WTC11 (cell line): ENCODE results near the gene TUG1. TPM values are rescaled to one million over a fixed set of nuclear protein-coding genes. Genes with fewer than 3 reads are reported as not detected.
A peak's percentile ranks its signal among the peaks of the same experiment; 100 is the strongest.

Experiments
- ATAC-seq: fragments of 200-7000 bp; cut with Tn5 transposase; 2 replicates; pipeline ENCODE4 v1.10.0; 2021; ENCODE audit warnings: mild to moderate bottlenecking, moderate library complexity
- CTCF ChIA-PET: fragments of 300-600 bp; sonication (Branson Sonifier 250); formaldehyde crosslinking; loops from one replicate; lab custom pipeline; 2021; ENCODE audit warnings: antibody characterized with exemption; lab: Charles Lee
- POLR2A ChIA-PET: fragments of 350-600 bp; sonication (Branson Sonifier 250); formaldehyde crosslinking; loops from one replicate; lab custom pipeline; 2021; ENCODE audit warnings: antibody characterized with exemption; lab: Charles Lee
- DNase-seq: peaks from one replicate; pipeline ENCODE4 v3.0.0; 2021; ENCODE audit warnings: low spot score
- H3K27ac Mint-ChIP-seq: 2 replicates; pipeline ENCODE4 v1.8.0; 2021; ENCODE audit warnings: mixed read lengths
- H3K27me3 Mint-ChIP-seq: 2 replicates; pipeline ENCODE4 v1.8.0; 2021; ENCODE audit warnings: low read depth, mild to moderate bottlenecking, moderate library complexity, mixed read lengths
- H3K36me3 Mint-ChIP-seq: 2 replicates; pipeline ENCODE4 v1.8.0; 2021; ENCODE audit warnings: mixed read lengths
- H3K4me1 Mint-ChIP-seq: 2 replicates; pipeline ENCODE4 v1.8.0; 2022; ENCODE audit warnings: mixed read lengths
- H3K4me3 Mint-ChIP-seq: 2 replicates; pipeline ENCODE4 v1.8.0; 2021; ENCODE audit warnings: mild to moderate bottlenecking, moderate library complexity, mixed read lengths
- H3K9me3 Mint-ChIP-seq: 2 replicates; pipeline ENCODE4 v1.8.0; 2021; ENCODE audit warnings: mixed read lengths
- AFF4 ChIP-seq: sonication (generic); formaldehyde crosslinking; IDR thresholded peaks from 2 replicates; pipeline ENCODE4 v1.8.1; 2023; ENCODE audit warnings: mild to moderate bottlenecking, missing genetic modification reagents, borderline replicate concordance
- ATF6 ChIP-seq: sonication (generic); formaldehyde crosslinking; IDR thresholded peaks from 2 replicates; pipeline ENCODE4 v1.8.1; 2023; ENCODE audit warnings: mild to moderate bottlenecking, missing genetic modification reagents
- JAZF1 ChIP-seq: fragments of 250-450 bp; sonication (Bioruptor Pico); IDR thresholded peaks from 2 replicates; pipeline ENCODE4 v1.9.0; 2021; ENCODE audit warnings: moderate library complexity, mild to moderate bottlenecking, inconsistent platforms
- NFYB ChIP-seq: sonication (generic); formaldehyde crosslinking; conservative IDR thresholded peaks from 2 replicates; pipeline ENCODE4 v1.8.0; 2022; ENCODE audit warnings: low read depth, missing genetic modification reagents
- SOX15 ChIP-seq: fragments of 250-450 bp; sonication (Bioruptor Pico); IDR thresholded peaks from 2 replicates; pipeline ENCODE4 v1.9.0; 2021; ENCODE audit warnings: mild to moderate bottlenecking
- ZBTB21 ChIP-seq: sonication (generic); formaldehyde crosslinking; IDR thresholded peaks from 2 replicates; pipeline ENCODE4 v1.8.1; 2023; ENCODE audit warnings: mild to moderate bottlenecking, missing genetic modification reagents, borderline replicate concordance
- ZNF263 ChIP-seq: sonication (generic); formaldehyde crosslinking; IDR thresholded peaks from 2 replicates; pipeline ENCODE4 v1.8.1; 2022; ENCODE audit warnings: low read depth, mild to moderate bottlenecking, moderate library complexity, missing genetic modification reagents
- total RNA-seq: library from RNA; stranded (reverse); gene quantifications from 3 replicates; pipeline ENCODE4 v1.2.3, GENCODE V29; 2021
- TF ChIP-seq, protein P1 (sequence below): sonication (generic); formaldehyde crosslinking; IDR thresholded peaks from 2 replicates; pipeline ENCODE4 v1.8.1; 2023; ENCODE audit warnings: mild to moderate bottlenecking, moderate library complexity, missing genetic modification reagents
- TF ChIP-seq, protein P2 (sequence below): sonication (generic); formaldehyde crosslinking; IDR thresholded peaks from 2 replicates; pipeline ENCODE4 v1.8.0; 2022; ENCODE audit warnings: mild to moderate bottlenecking, missing genetic modification reagents

The TUG1 gene
- total RNA-seq, 1 experiment from 2014 or later = 105 TPM

- CTCF ChIA-PET = no interaction called here
Measured at GRCh38 chr22:31019191-31019930, 50.3 kb downstream of the TUG1 start.

DNA sequence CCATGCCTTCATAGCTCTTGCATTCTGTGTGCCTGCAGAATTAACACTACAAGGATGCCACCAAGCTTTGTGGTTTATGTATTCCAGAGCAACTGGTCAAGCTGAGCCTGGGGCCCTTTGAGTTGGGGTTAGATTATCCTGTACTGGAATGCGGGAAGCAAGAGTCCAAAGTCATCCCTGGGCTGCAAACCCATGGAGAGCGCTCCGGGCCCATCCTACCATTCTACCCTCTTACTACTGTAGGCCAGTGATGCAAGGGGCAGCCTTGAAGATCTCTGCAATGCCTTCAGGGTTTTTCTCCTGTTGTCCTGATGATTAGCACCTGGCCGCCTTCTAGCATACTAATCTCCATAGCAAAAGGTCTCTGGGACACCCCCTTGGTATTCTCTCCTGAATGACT is 51.3 kb downstream of the TUG1 start:
- H3K36me3 Mint-ChIP-seq = peaks cover 6% of the 10 kb centered on the region; the same call in 1 of the 2 replicates
- TF ChIP-seq, protein P1, sequence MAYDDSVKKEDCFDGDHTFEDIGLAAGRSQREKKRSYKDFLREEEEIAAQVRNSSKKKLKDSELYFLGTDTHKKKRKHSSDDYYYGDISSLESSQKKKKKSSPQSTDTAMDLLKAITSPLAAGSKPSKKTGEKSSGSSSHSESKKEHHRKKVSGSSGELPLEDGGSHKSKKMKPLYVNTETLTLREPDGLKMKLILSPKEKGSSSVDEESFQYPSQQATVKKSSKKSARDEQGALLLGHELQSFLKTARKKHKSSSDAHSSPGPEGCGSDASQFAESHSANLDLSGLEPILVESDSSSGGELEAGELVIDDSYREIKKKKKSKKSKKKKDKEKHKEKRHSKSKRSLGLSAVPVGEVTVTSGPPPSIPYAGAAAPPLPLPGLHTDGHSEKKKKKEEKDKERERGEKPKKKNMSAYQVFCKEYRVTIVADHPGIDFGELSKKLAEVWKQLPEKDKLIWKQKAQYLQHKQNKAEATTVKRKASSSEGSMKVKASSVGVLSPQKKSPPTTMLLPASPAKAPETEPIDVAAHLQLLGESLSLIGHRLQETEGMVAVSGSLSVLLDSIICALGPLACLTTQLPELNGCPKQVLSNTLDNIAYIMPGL = no peak
- H3K4me1 Mint-ChIP-seq = peaks cover 19% of the 10 kb centered on the region
- DNase-seq = peak; percentile 22
- H3K4me3 Mint-ChIP-seq = no peak overlapping the region
- CTCF ChIA-PET = interaction anchor here (0.6 kb wide), 1 partner anchor 326 kb away, joined by 3 read pairs; the partner anchor contains the start of gene PATZ1
- H3K27me3 Mint-ChIP-seq = no peaks in the 10 kb centered on the region
- peaks cover 10% of the 10 kb centered on the region for H3K9me3 Mint-ChIP-seq
- ATAC-seq = peak; percentile 95
- POLR2A ChIA-PET = no interaction called here
- H3K27ac Mint-ChIP-seq = peak overlapping the region; percentile 38; the same call in 1 of the 2 replicates

More at GRCh38 chr22:31019191-31019930, 50.3 kb downstream of the TUG1 start:
- DNase-seq (no peak), ATAC-seq (no peak)
- POLR2A ChIA-PET = interaction anchor here (0.6 to 0.7 kb wide), 2 partner anchors 13 to 36 kb away, joined by 7 read pairs; no protein-coding TSS in a partner anchor
- H3K4me3 Mint-ChIP-seq = no peak overlapping the region
- H3K36me3 Mint-ChIP-seq = peaks cover 6% of the 10 kb centered on the region; the same call in 1 of the 2 replicates
- H3K4me1 Mint-ChIP-seq = peaks cover 19% of the 10 kb centered on the region
- TF ChIP-seq AFF4 (CRISPR knock-in tag) = no peak
- no peak for TF ChIP-seq NFYB (CRISPR knock-in tag)
- no peak for TF ChIP-seq JAZF1 (CRISPR knock-in tag)
- TF ChIP-seq, protein P1 = no peak
- TF ChIP-seq SOX15 (CRISPR knock-in tag) = no peak
- no peak for TF ChIP-seq ZBTB21 (CRISPR knock-in tag)
- TF ChIP-seq, protein P2, sequence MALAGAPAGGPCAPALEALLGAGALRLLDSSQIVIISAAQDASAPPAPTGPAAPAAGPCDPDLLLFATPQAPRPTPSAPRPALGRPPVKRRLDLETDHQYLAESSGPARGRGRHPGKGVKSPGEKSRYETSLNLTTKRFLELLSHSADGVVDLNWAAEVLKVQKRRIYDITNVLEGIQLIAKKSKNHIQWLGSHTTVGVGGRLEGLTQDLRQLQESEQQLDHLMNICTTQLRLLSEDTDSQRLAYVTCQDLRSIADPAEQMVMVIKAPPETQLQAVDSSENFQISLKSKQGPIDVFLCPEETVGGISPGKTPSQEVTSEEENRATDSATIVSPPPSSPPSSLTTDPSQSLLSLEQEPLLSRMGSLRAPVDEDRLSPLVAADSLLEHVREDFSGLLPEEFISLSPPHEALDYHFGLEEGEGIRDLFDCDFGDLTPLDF = no peak
- TF ChIP-seq ATF6 (CRISPR knock-in tag) = no peak
- TF ChIP-seq ZNF263 (CRISPR knock-in tag) = no peak
- no peaks in the 10 kb centered on the region for H3K27me3 Mint-ChIP-seq
- peaks cover 7% of the 10 kb centered on the region for H3K9me3 Mint-ChIP-seq
- H3K27ac Mint-ChIP-seq = no peak overlapping the region
